Skeletal muscle cell (primary cell): ENCODE measurements around the gene CLN5.
"Not testable (repeated sequence)": the region's sequence is repeated elsewhere in the genome, so short reads cannot be mapped to it uniquely, and the experiment has no call there.

Experiments used
- DNase-seq: peaks from one replicate; pipeline ENCODE4 v3.0.0-alpha.2; 2010; ENCODE audit warnings: low read depth
- H3K4me3 ChIP-seq: 2 replicates; pipeline ENCODE4 v1.5.1; 2011; ENCODE audit warnings: low read depth, mild to moderate bottlenecking, control low read depth, low read length, moderate library complexity

CLN5 gene

GRCh38 chr13:76991796-76992547 lies at the start of gene CLN5:
CLN5 (plus strand) TSS chr13:76992081; CDS start chr13:76992099, 18 bp downstream.
- peak within 1 kb of the TSS; percentile 82 for H3K4me3 ChIP-seq

GRCh38 chr13:76942363-76942762 lies 49.5 kb upstream of the CLN5 start:
- no peak overlapping the region for H3K4me3 ChIP-seq
- no peak for DNase-seq

More at GRCh38 chr13:76991796-76992547, at the start of gene CLN5:
- peak; percentile 69 for DNase-seq

- no peak for DNase-seq
- H3K4me3 ChIP-seq = no peak overlapping the region
Measured at GRCh38 chr13:76943646-76944045, 48.2 kb upstream of the CLN5 start.

- no peak overlapping the region for H3K4me3 ChIP-seq
- peak; percentile 27 for DNase-seq
Measured at GRCh38 chr13:76944456-76944855, 47.4 kb upstream of the CLN5 start.

GRCh38 chr13:76948149-76948548 lies 43.7 kb upstream of the CLN5 start, which contains the start of gene ACOD1:
ACOD1 (plus strand) TSS chr13:76948511; CDS start chr13:76948559, 48 bp downstream.
- no peak within 1 kb of the TSS for H3K4me3 ChIP-seq
- no peak for DNase-seq

- no peak for DNase-seq
- no peak overlapping the region for H3K4me3 ChIP-seq
Measured at GRCh38 chr13:76950101-76950500, 41.8 kb upstream of the CLN5 start.

GRCh38 chr13:76953968-76954367 lies 37.9 kb upstream of the CLN5 start:
- H3K4me3 ChIP-seq = no peak overlapping the region
- no peak for DNase-seq

GRCh38 chr13:76954538-76954937 lies 37.3 kb upstream of the CLN5 start:
- no peak overlapping the region for H3K4me3 ChIP-seq
- no peak for DNase-seq

GRCh38 chr13:76955193-76955592 lies 36.7 kb upstream of the CLN5 start:
- DNase-seq = no peak
- no peak overlapping the region for H3K4me3 ChIP-seq

- no peak overlapping the region for H3K4me3 ChIP-seq
- no peak for DNase-seq
Measured at GRCh38 chr13:76955661-76956060, 36.2 kb upstream of the CLN5 start.

GRCh38 chr13:76958841-76959432 lies 32.9 kb upstream of the CLN5 start:
- H3K4me3 ChIP-seq = no peak overlapping the region
- no peak for DNase-seq

- not testable (repeated sequence) for H3K4me3 ChIP-seq
Measured at GRCh38 chr13:76959734-76960133, 32.1 kb upstream of the CLN5 start.

GRCh38 chr13:76965759-76966421 lies 26.0 kb upstream of the CLN5 start:
- DNase-seq = peak; percentile 79
- no peak overlapping the region for H3K4me3 ChIP-seq

More at GRCh38 chr13:76959734-76960133, 32.1 kb upstream of the CLN5 start:
- not testable (repeated sequence) for DNase-seq

- no peak overlapping the region for H3K4me3 ChIP-seq
- DNase-seq = no peak
Measured at GRCh38 chr13:76967031-76967430, 24.9 kb upstream of the CLN5 start.

GRCh38 chr13:76968041-76968440 lies 23.8 kb upstream of the CLN5 start:
- H3K4me3 ChIP-seq = no peak overlapping the region
- no peak for DNase-seq

- DNase-seq = no peak
- H3K4me3 ChIP-seq = no peak overlapping the region
Measured at GRCh38 chr13:76969488-76970365, 22.2 kb upstream of the CLN5 start.

- DNase-seq = no peak
- H3K4me3 ChIP-seq = no peak overlapping the region
Measured at GRCh38 chr13:76971215-76971614, 20.7 kb upstream of the CLN5 start.

- H3K4me3 ChIP-seq = no peak overlapping the region
- DNase-seq = no peak
Measured at GRCh38 chr13:76971851-76972829, 19.7 kb upstream of the CLN5 start.
